Measurements from ENCODE around the gene COPS7A.

COPS7A gene

GRCh38 chr12:6778574-6779550 lies 55.0 kb downstream of the COPS7A start (continued):
- TF ChIP-seq PRDM2 (tag by site-specific recombination; IDR thresholded peaks at IDR 0.05; ENCODE audit: borderline replicate concordance) (peak; percentile 95; the same call in 1 of the 2 replicates), MYNN (tag by site-specific recombination; IDR thresholded peaks at IDR 0.05; ENCODE audit: borderline replicate concordance) (no peak), ZNF174 (tag by site-specific recombination; IDR thresholded peaks at IDR 0.05) (no peak), INSM2 (tag by site-specific recombination; IDR thresholded peaks at IDR 0.05) (peak; percentile 73; the same call in 1 of the 2 replicates), ZNF501 (tag by site-specific recombination; IDR thresholded peaks at IDR 0.05) (peak; percentile 97), ZNF26 (tag by site-specific recombination; IDR thresholded peaks at IDR 0.05) (no peak), ZNF114 (tag by site-specific recombination; IDR thresholded peaks at IDR 0.05) (no peak), ZNF555 (tag by site-specific recombination; conservative IDR thresholded peaks at IDR 0.05) (no peak), ZNF148 (tag by site-specific recombination; IDR thresholded peaks at IDR 0.05; ENCODE audit: borderline replicate concordance) (no peak; the same call in 1 of the 2 replicates), ZNF664 (tag by site-specific recombination; IDR thresholded peaks at IDR 0.05) (no peak), EGR2 (tag by site-specific recombination; IDR thresholded peaks at IDR 0.05; ENCODE audit: low read depth) (peak; percentile 95), HIC1 (tag by site-specific recombination; IDR thresholded peaks at IDR 0.05) (no peak), ZNF112 (tag by site-specific recombination; IDR thresholded peaks at IDR 0.05) (no peak), ZNF266 (tag by site-specific recombination; IDR thresholded peaks at IDR 0.05; ENCODE audit: low read depth) (no peak), ZNF223 (tag by site-specific recombination; IDR thresholded peaks at IDR 0.05) (0 out of 2 replicates have a peak, but pooled peaks have one; percentile 8), ZNF624 (tag by site-specific recombination; IDR thresholded peaks at IDR 0.05) (no peak), ZNF23 (tag by site-specific recombination; IDR thresholded peaks at IDR 0.05; ENCODE audit: borderline replicate concordance) (no peak), ZNF311 (tag by site-specific recombination; IDR thresholded peaks at IDR 0.05; ENCODE audit: borderline replicate concordance) (no peak), ZNF175 (tag by site-specific recombination; IDR thresholded peaks at IDR 0.05) (no peak), ZNF558 (tag by site-specific recombination; IDR thresholded peaks at IDR 0.05) (0 out of 2 replicates have a peak, but pooled peaks have one; percentile 37), ZNF416 (tag by site-specific recombination; IDR thresholded peaks at IDR 0.05) (no peak), ZFP37 (tag by site-specific recombination; IDR thresholded peaks at IDR 0.05) (peak; percentile 96), ZNF560 (tag by site-specific recombination; IDR thresholded peaks at IDR 0.05; ENCODE audit: borderline replicate concordance) (no peak), WT1 (tag by site-specific recombination; IDR thresholded peaks at IDR 0.05) (0 out of 2 replicates have a peak, but pooled peaks have one; percentile 15)
